CD4-positive, alpha-beta memory T cell (primary cell): ENCODE results near the gene SHROOM4. TPM values are rescaled to one million over a fixed set of nuclear protein-coding genes. Genes with fewer than 3 reads are reported as not detected.

Experiments
- CTCF ChIA-PET: fragments of 350-600 bp; sonication (Branson Sonifier 250); formaldehyde crosslinking; loops from one replicate; lab custom pipeline; 2021; ENCODE audit warnings: inconsistent platforms; ENCODE audit not compliant: partially characterized antibody; lab: Charles Lee
- POLR2A ChIA-PET: fragments of 350-600 bp; sonication (Branson Sonifier 250); formaldehyde crosslinking; loops from one replicate; lab custom pipeline; 2021; ENCODE audit not compliant: partially characterized antibody; lab: Charles Lee
- DNase-seq, 5 donors: peaks; one replicate each; pipeline versions ENCODE4 v3.0.0 to v3.0.0-alpha.2; 2020 to 2022; ENCODE audit warnings: mixed read lengths in 1 of 5
- H3K27ac ChIP-seq: one replicate; pipeline ENCODE4 v1.7.0; 2013; ENCODE audit warnings: low read depth, low read length
- H3K27me3 ChIP-seq: 2 replicates; pipeline ENCODE4 v1.7.0; 2013; ENCODE audit warnings: mild to moderate bottlenecking, low read length, moderate library complexity; ENCODE audit not compliant: insufficient read depth
- H3K36me3 ChIP-seq: 2 replicates; pipeline ENCODE4 v1.7.0; 2013; ENCODE audit warnings: mild to moderate bottlenecking, low read length, moderate library complexity; ENCODE audit not compliant: insufficient read depth
- H3K4me1 ChIP-seq: 2 replicates; pipeline ENCODE4 v1.7.0; 2013; ENCODE audit warnings: mild to moderate bottlenecking, low read length, moderate library complexity; ENCODE audit not compliant: insufficient read depth
- H3K4me3 ChIP-seq, 2 donors: one replicate each; pipeline ENCODE4 v1.7.0; 2013; ENCODE audit warnings: low read length in 2 of 2, mild to moderate bottlenecking in 1 of 2
- H3K9me3 ChIP-seq, 2 donors: one replicate each; pipeline ENCODE4 v1.7.0; 2013; ENCODE audit warnings: low read length in 2 of 2, control low read depth in 1 of 2; ENCODE audit not compliant: control insufficient read depth in 1 of 2
- H3K27ac Mint-ChIP-seq, 7 donors: one replicate each; pipeline ENCODE4 v1.8.0; 2020 to 2021; ENCODE audit warnings: mixed read lengths in 7 of 7, mild to moderate bottlenecking in 6 of 7, inconsistent platforms in 3 of 7, moderate library complexity in 3 of 7
- H3K27me3 Mint-ChIP-seq, 2 donors: one replicate each; pipeline ENCODE4 v1.8.0; 2020 to 2021; ENCODE audit warnings: mixed read lengths in 2 of 2
- H3K36me3 Mint-ChIP-seq, 2 donors: one replicate each; pipeline ENCODE4 v1.8.0; 2020 to 2021; ENCODE audit warnings: mixed read lengths in 2 of 2, inconsistent platforms in 1 of 2, mild to moderate bottlenecking in 1 of 2
- H3K4me1 Mint-ChIP-seq, 4 donors: one replicate each; pipeline ENCODE4 v1.8.0; 2020 to 2021; ENCODE audit warnings: mixed read lengths in 4 of 4, mild to moderate bottlenecking in 1 of 4
- H3K4me3 Mint-ChIP-seq, 8 donors: one replicate each; pipeline ENCODE4 v1.8.0; 2020 to 2021; ENCODE audit warnings: mixed read lengths in 8 of 8, mild to moderate bottlenecking in 7 of 8, moderate library complexity in 6 of 8, inconsistent platforms in 3 of 8
- H3K9me3 Mint-ChIP-seq, 8 donors: one replicate each; pipeline ENCODE4 v1.8.0; 2020 to 2021; ENCODE audit warnings: mixed read lengths in 8 of 8, mild to moderate bottlenecking in 5 of 8, inconsistent platforms in 3 of 8, moderate library complexity in 1 of 8
- intact Hi-C: fragments of 100-400 bp; cut with micrococcal nuclease; formaldehyde crosslinking; loops from one replicate; pipeline ENCODE4 v1.15.1; 2023
- polyA plus RNA-seq, 2 donors: library from polyadenylated mRNA; unstranded; fragments of 300-500 nt; fragmentation: Illumina TruSeq; gene quantifications; one replicate each; pipeline ENCODE4 v1.2.3, GENCODE V29; 2021
- total RNA-seq, 2 experiments: library from RNA; stranded (reverse); gene quantifications; one replicate each; pipeline ENCODE4 v1.2.3, GENCODE V29; 2021

The SHROOM4 gene
- total and polyA plus RNA-seq, 4 experiments from 2014 or later, result not detected

GRCh38 chrX:50812995-50813842, 775 bp downstream of the SHROOM4 start:
- ChIA-PET CTCF (no interaction called here), POLR2A (no interaction called here)
- Histone ChIP-seq H3K27me3 (no peaks in the 10 kb centered on the region), H3K9me3 (no peaks in the 10 kb centered on the region), H3K27ac (no peak overlapping the region), H3K4me3 (no peak overlapping the region), H3K4me1 (no peaks in the 10 kb centered on the region), H3K36me3 (no peaks in the 10 kb centered on the region)
- H3K9me3 Mint-ChIP-seq, result peaks cover 0 to 5% (median 0%) of the 10 kb centered on the region in 8 donors
- H3K27me3 Mint-ChIP-seq, result peaks cover 13 to 24% of the 10 kb centered on the region in 2 donors
- peak overlapping the region in 3 of 8 donors; percentile 4 to 49 (median 33) for H3K4me3 Mint-ChIP-seq
- intact Hi-C loops, result no loop called here
- DNase-seq, result no peak
- no peak overlapping the region for H3K27ac Mint-ChIP-seq
- H3K4me1 Mint-ChIP-seq, result no peaks in the 10 kb centered on the region
- no peaks in the 10 kb centered on the region for H3K36me3 Mint-ChIP-seq

DNA sequence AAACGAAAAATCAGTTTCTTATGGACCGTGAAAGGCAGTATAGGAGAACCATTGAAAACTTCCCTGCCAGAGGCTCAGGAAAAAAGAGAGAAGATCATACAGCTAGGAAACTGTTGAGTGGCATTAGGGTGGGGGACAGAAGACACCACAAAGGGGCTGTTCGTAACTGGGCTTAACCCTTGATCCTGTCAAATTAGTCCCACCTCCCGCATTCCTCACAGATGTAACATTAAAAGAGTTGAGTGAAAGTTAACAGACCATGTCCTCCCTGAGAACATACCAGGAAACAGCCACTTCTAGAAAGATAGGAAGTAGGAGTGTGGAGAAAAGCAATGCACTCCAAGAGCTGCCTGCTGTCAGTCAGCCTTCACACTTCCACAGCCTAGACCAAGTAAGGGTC, 8.7 kb downstream of the SHROOM4 start:
- ChIA-PET POLR2A (no interaction called here), CTCF (no interaction called here)
- Histone ChIP-seq H3K4me3 (no peak overlapping the region), H3K36me3 (no peaks in the 10 kb centered on the region), H3K9me3 (no peaks in the 10 kb centered on the region), H3K4me1 (no peaks in the 10 kb centered on the region), H3K27me3 (no peaks in the 10 kb centered on the region), H3K27ac (no peak overlapping the region)
- Mint-ChIP-seq H3K27me3 (peaks cover 2 to 6% of the 10 kb centered on the region in 2 donors), H3K27ac (no peak overlapping the region), H3K4me1 (no peaks in the 10 kb centered on the region), H3K4me3 (no peak overlapping the region), H3K9me3 (peaks cover 0 to 2% (median 0%) of the 10 kb centered on the region in 8 donors), H3K36me3 (no peaks in the 10 kb centered on the region)
- intact Hi-C loops, result no loop called here
- no peak for DNase-seq

DNA sequence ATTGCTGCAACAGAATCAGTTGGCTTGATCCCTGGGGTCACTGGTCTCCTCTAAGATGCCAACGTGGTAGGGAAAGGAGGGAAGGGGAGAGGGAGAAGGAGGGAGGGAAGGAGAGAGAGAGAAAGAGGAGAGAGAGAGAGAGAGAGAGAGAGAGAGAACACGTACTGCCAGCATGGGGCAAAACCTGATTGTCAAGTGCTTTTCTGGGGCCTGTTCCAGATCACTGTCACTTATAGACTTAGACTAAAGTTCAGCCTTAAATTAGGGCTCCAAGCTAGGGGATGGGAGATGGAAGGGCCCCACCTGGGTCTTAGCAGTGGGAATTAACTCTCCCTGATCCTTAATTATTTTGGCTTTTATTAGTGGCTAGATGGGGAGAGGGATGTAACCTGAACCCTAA, 12.9 kb downstream of the SHROOM4 start:
- Mint-ChIP-seq H3K27ac (no peak overlapping the region), H3K9me3 (peaks cover 0 to 3% (median 0%) of the 10 kb centered on the region in 8 donors), H3K4me3 (no peak overlapping the region), H3K4me1 (no peaks in the 10 kb centered on the region), H3K27me3 (peaks cover 0 to 1% of the 10 kb centered on the region in 2 donors), H3K36me3 (no peaks in the 10 kb centered on the region)
- Histone ChIP-seq H3K36me3 (no peaks in the 10 kb centered on the region), H3K4me3 (no peak overlapping the region), H3K4me1 (no peaks in the 10 kb centered on the region), H3K9me3 (no peaks in the 10 kb centered on the region), H3K27ac (no peak overlapping the region), H3K27me3 (no peaks in the 10 kb centered on the region)
- intact Hi-C loops, result no loop called here
- ChIA-PET CTCF (no interaction called here), POLR2A (no interaction called here)
- no peak for DNase-seq

DNA sequence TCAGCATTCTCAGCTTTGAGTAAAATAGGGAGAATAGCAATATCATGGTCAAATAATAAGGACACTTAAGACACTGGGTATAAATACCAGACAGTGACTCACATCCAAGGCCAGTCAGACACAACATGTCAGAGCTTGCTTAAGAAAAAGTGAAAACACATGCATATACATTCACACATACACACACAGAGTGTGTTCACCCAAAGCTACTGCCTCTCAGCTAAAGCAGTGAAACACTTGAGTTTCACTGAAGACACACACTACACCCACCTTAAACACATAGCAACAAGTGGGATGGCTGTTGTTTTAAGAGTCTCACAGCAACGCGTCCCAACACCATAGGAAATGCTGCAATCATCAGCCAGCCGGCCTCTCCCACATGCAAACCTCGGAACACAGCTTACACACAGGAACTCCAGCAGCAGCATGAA, 14.4 kb downstream of the SHROOM4 start:
- Mint-ChIP-seq H3K4me1 (no peaks in the 10 kb centered on the region), H3K27me3 (peaks cover 0 to 1% of the 10 kb centered on the region in 2 donors), H3K36me3 (no peaks in the 10 kb centered on the region), H3K4me3 (no peak overlapping the region), H3K9me3 (peaks cover 0 to 1% (median 0%) of the 10 kb centered on the region in 8 donors), H3K27ac (no peak overlapping the region)
- Histone ChIP-seq H3K4me3 (no peak overlapping the region), H3K27ac (no peak overlapping the region), H3K9me3 (no peaks in the 10 kb centered on the region), H3K4me1 (no peaks in the 10 kb centered on the region), H3K36me3 (no peaks in the 10 kb centered on the region), H3K27me3 (no peaks in the 10 kb centered on the region)
- intact Hi-C loops, result no loop called here
- ChIA-PET POLR2A (no interaction called here), CTCF (no interaction called here)
- DNase-seq, result no peak

DNA sequence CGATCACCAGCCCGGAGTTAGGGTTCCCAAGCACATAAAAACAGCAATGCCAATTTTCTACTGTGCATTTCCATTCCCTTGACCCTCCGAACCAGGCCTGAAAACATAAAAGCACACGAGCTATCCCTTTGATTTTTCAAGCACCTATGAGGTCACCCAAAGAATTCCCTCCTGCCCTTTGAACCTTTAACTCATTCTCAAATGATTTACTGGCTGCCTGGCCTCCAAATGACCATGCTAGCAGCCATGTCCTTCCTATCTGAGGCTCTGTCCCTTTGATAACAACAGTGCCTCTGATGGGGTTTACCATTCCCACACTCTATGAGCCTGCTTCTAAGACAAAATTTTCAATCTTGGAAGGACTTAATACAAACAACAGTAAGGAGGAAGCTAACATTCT, 15.2 kb downstream of the SHROOM4 start:
- H3K27me3 ChIP-seq, result no peaks in the 10 kb centered on the region
- Mint-ChIP-seq H3K36me3 (no peaks in the 10 kb centered on the region), H3K9me3 (peaks cover 0 to 1% (median 0%) of the 10 kb centered on the region in 8 donors), H3K27ac (no peak overlapping the region), H3K4me1 (no peaks in the 10 kb centered on the region), H3K4me3 (no peak overlapping the region), H3K27me3 (peaks cover 0 to 1% of the 10 kb centered on the region in 2 donors)
- H3K4me1 ChIP-seq, result no peaks in the 10 kb centered on the region
- no peaks in the 10 kb centered on the region for H3K36me3 ChIP-seq
- no peak for DNase-seq
- ChIA-PET POLR2A (no interaction called here), CTCF (no interaction called here)
- H3K4me3 ChIP-seq, result no peak overlapping the region
- no peak overlapping the region for H3K27ac ChIP-seq
- intact Hi-C loops, result no loop called here
- no peaks in the 10 kb centered on the region for H3K9me3 ChIP-seq

DNA sequence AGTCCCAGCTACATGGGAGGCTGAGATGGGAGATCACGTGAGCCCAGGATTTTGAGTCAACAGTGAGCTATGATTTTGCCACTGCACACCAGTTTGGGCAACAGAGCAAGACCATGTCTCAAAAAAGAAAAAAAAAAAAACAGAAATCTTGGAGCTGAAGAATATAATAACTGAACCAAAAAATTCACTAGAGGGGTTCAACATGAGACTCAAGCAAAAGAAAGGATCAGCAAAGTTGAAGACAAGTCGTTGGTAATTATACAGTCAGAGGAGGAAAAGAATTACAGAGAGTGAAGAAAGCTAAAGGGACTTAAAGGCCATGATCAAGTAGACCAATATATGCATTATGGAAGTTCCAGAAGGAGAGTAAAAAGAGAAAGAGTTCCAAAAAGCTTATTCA, 26.9 kb downstream of the SHROOM4 start:
- no peak overlapping the region for H3K27ac ChIP-seq
- no peaks in the 10 kb centered on the region for H3K4me1 ChIP-seq
- Mint-ChIP-seq H3K9me3 (peaks cover 0 to 18% (median 13%) of the 10 kb centered on the region in 8 donors), H3K4me1 (no peaks in the 10 kb centered on the region), H3K27me3 (peaks cover 0 to 6% of the 10 kb centered on the region in 2 donors), H3K27ac (peak overlapping the region in 1 of 7 donors; percentile 44), H3K4me3 (no peak overlapping the region), H3K36me3 (no peaks in the 10 kb centered on the region)
- CTCF ChIA-PET, result no interaction called here
- no peaks in the 10 kb centered on the region for H3K36me3 ChIP-seq
- POLR2A ChIA-PET, result no interaction called here
- no peak overlapping the region for H3K4me3 ChIP-seq
- no peaks in the 10 kb centered on the region for H3K9me3 ChIP-seq
- no peak for DNase-seq
- H3K27me3 ChIP-seq, result no peaks in the 10 kb centered on the region
- intact Hi-C loops, result no loop called here

GRCh38 chrX:50780144-50780543, 33.9 kb downstream of the SHROOM4 start:
- H3K4me1 ChIP-seq, result no peaks in the 10 kb centered on the region
- H3K9me3 Mint-ChIP-seq, result no peaks in the 10 kb centered on the region
- H3K36me3 Mint-ChIP-seq, result no peaks in the 10 kb centered on the region
- H3K4me3 ChIP-seq, result no peak overlapping the region
- no peak overlapping the region for H3K27ac ChIP-seq
- H3K27me3 ChIP-seq, result no peaks in the 10 kb centered on the region
- H3K4me1 Mint-ChIP-seq, result no peaks in the 10 kb centered on the region
- intact Hi-C loops, result no loop called here
- H3K4me3 Mint-ChIP-seq, result no peak overlapping the region
- ChIA-PET CTCF (no interaction called here), POLR2A (no interaction called here)
- DNase-seq, result no peak
- no peaks in the 10 kb centered on the region for H3K9me3 ChIP-seq
- H3K27me3 Mint-ChIP-seq, result peaks cover 0 to 10% of the 10 kb centered on the region in 2 donors
- H3K36me3 ChIP-seq, result no peaks in the 10 kb centered on the region
- H3K27ac Mint-ChIP-seq, result no peak overlapping the region
